NT2/D1 (cell line): ENCODE results near the gene MAN1A2.
"Not testable (repeated sequence)": the region's sequence is repeated elsewhere in the genome, so short reads cannot be mapped to it uniquely, and the experiment has no call there.

Experiments used
- DNase-seq: peaks from one replicate; pipeline ENCODE4 v3.0.0-alpha.2; 2011; ENCODE audit warnings: low read depth, low spot score
- H3K27me3 ChIP-seq: 2 replicates; pipeline ENCODE4 v1.6.0; 2011; ENCODE audit warnings: mild to moderate bottlenecking; ENCODE audit not compliant: insufficient read length, insufficient read depth
- H3K36me3 ChIP-seq: 2 replicates; pipeline ENCODE4 v1.6.1; 2011; ENCODE audit warnings: mild to moderate bottlenecking, low read length, mixed read lengths; ENCODE audit not compliant: insufficient read depth, insufficient read length
- H3K4me1 ChIP-seq: 2 replicates; pipeline ENCODE4 v1.5.1; 2011; ENCODE audit not compliant: insufficient read depth, insufficient read length
- H3K4me3 ChIP-seq: 2 replicates; pipeline ENCODE4 v1.5.1; 2011; ENCODE audit warnings: low read depth; ENCODE audit not compliant: insufficient read length
- H3K9ac ChIP-seq: 2 replicates; pipeline ENCODE4 v1.6.0; 2011; ENCODE audit warnings: low read depth; ENCODE audit not compliant: insufficient read length
- H3K9me3 ChIP-seq: 2 replicates; pipeline ENCODE4 v1.5.1; 2011; ENCODE audit warnings: mild to moderate bottlenecking, low read length; ENCODE audit not compliant: insufficient read depth
- SUZ12 ChIP-seq: IDR thresholded peaks from 2 replicates; pipeline ENCODE4 v1.6.1; 2011; ENCODE audit not compliant: insufficient read length, insufficient read depth; ENCODE audit errors: extremely low read depth
- YY1 ChIP-seq: IDR thresholded peaks from 2 replicates; pipeline ENCODE4 v1.6.1; 2011; ENCODE audit not compliant: insufficient read length, insufficient read depth
- ZNF274 ChIP-seq: IDR thresholded peaks from 2 replicates; pipeline ENCODE4 v1.6.1; 2011; ENCODE audit warnings: mild to moderate bottlenecking, low read depth, low read length

MAN1A2 gene

DNA sequence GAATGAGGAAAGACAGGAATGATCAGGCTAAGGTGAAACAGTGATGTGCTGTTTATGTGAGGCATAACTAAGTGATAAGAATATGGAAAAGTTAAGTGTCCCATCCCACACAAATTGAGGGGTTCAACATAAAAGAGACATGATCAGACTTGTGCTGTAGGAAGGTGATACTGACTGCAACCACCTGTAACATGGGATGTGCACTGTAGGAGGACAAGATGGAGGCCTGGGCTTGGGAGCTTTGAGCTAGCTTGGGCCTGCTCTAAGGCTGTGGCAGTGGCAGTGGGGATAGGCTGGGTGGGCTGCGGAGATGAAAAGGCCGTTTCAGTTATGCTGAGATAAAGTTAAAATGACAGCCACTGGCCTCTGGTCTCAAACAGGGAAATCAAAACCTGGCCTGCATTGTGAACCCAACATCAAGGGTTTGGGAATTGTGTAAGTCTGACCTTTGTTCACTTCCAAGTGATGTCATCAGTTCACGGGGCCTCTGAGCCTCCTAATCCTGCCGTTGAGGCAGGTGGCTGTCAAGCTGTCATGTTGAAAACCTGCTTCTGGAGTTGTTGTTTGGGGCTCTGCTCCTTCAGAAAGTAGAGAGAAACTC is 177.4 kb downstream of the MAN1A2 start:
- H3K9me3 ChIP-seq = no peaks in the 10 kb centered on the region
- H3K36me3 ChIP-seq = no peaks in the 10 kb centered on the region
- no peak for TF ChIP-seq ZNF274
- TF ChIP-seq YY1 = no peak
- TF ChIP-seq SUZ12 = no peak
- H3K4me3 ChIP-seq = no peak overlapping the region
- H3K27me3 ChIP-seq = no peaks in the 10 kb centered on the region
- no peak for DNase-seq
- peaks cover 5% of the 10 kb centered on the region for H3K4me1 ChIP-seq
- H3K9ac ChIP-seq = no peak overlapping the region

- DNase-seq = no peak
- TF ChIP-seq YY1 (no peak), SUZ12 (no peak), ZNF274 (no peak)
- Histone ChIP-seq H3K4me3 (no peak overlapping the region), H3K4me1 (peaks cover under 1% of the 10 kb centered on the region), H3K9ac (no peak overlapping the region), H3K27me3 (no peaks in the 10 kb centered on the region), H3K36me3 (no peaks in the 10 kb centered on the region), H3K9me3 (no peaks in the 10 kb centered on the region)
These were observed 179.2 kb downstream of the MAN1A2 start for GRCh38 chr1:117546467-117546866.

DNA sequence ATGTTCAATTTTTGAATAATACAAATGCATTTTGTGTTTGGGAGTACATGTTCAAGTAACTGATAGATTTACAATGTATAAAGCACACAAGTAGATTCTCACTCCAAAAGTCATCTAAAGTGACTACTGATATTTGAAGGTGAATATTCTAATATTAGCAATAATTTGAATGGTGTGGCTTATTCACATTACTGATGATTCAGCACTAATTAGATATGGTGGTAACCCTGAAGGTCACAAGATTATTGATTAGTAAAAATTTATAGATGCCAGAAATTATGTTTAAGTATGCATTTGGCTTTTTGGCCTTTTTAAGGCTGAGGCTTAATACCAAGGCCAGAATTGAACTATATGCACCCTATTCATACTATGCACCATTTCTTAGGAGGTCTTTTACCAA is 186.2 kb downstream of the MAN1A2 start:
- peaks cover 2% of the 10 kb centered on the region; the same call in 1 of the 2 replicates for H3K9me3 ChIP-seq
- no peaks in the 10 kb centered on the region for H3K4me1 ChIP-seq
- no peaks in the 10 kb centered on the region for H3K36me3 ChIP-seq
- no peak overlapping the region for H3K4me3 ChIP-seq
- DNase-seq = no peak
- H3K9ac ChIP-seq = no peak overlapping the region
- no peaks in the 10 kb centered on the region for H3K27me3 ChIP-seq
- no peak for TF ChIP-seq ZNF274
- no peak for TF ChIP-seq SUZ12
- no peak for TF ChIP-seq YY1

GRCh38 chr1:117555806-117556205 is 188.6 kb downstream of the MAN1A2 start:
- H3K4me1 ChIP-seq = no peaks in the 10 kb centered on the region
- no peak for DNase-seq
- no peak overlapping the region for H3K9ac ChIP-seq
- H3K27me3 ChIP-seq = no peaks in the 10 kb centered on the region
- TF ChIP-seq ZNF274 (no peak), YY1 (no peak), SUZ12 (no peak)
- no peak overlapping the region for H3K4me3 ChIP-seq
- peaks cover 19% of the 10 kb centered on the region; the same call in 1 of the 2 replicates for H3K9me3 ChIP-seq
- H3K36me3 ChIP-seq = no peaks in the 10 kb centered on the region

- TF ChIP-seq YY1 = no peak
- no peak for TF ChIP-seq SUZ12
- TF ChIP-seq ZNF274 = no peak
- Histone ChIP-seq H3K27me3 (no peaks in the 10 kb centered on the region), H3K9me3 (peaks cover 19% of the 10 kb centered on the region; the same call in 1 of the 2 replicates), H3K36me3 (no peaks in the 10 kb centered on the region), H3K4me3 (no peak overlapping the region), H3K4me1 (no peaks in the 10 kb centered on the region), H3K9ac (no peak overlapping the region)
- DNase-seq = no peak
These were observed 189.1 kb downstream of the MAN1A2 start for GRCh38 chr1:117556341-117556740.

- no peak overlapping the region for H3K4me3 ChIP-seq
- no peaks in the 10 kb centered on the region for H3K4me1 ChIP-seq
- H3K9ac ChIP-seq = no peak overlapping the region
- no peaks in the 10 kb centered on the region for H3K27me3 ChIP-seq
- TF ChIP-seq ZNF274 (no peak), SUZ12 (no peak), YY1 (no peak)
- DNase-seq = no peak
- peaks cover 19% of the 10 kb centered on the region; the same call in 1 of the 2 replicates for H3K9me3 ChIP-seq
- H3K36me3 ChIP-seq = no peaks in the 10 kb centered on the region
These were observed 189.7 kb downstream of the MAN1A2 start for GRCh38 chr1:117556976-117557375.

GRCh38 chr1:117558451-117558850 is 191.2 kb downstream of the MAN1A2 start:
- not testable (repeated sequence) for H3K36me3 ChIP-seq, H3K27me3 ChIP-seq, H3K4me1 ChIP-seq, H3K4me3 ChIP-seq, H3K9ac ChIP-seq, DNase-seq
- peaks cover 19% of the 10 kb centered on the region; the same call in 1 of the 2 replicates for H3K9me3 ChIP-seq

DNA sequence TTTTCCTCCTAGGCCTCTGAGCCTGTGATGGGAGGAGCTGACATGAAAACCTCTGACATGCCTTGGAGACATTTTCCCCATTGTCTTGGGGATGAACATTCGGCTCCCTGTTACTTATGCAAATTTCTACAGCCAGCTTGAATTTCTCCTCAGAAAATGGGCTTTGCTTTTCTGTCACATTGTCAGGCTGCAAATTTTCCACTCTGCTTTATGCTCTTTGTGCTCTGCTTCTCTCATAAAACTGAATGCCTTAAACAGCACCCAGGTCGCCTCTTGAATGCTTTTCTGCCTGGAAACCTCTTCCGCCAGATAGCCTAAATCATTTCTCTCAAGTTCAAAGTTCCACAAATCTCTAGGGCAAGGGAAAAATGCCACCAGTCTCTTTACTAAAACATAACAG is 191.9 kb downstream of the MAN1A2 start:
- Histone ChIP-seq H3K36me3 (no peaks in the 10 kb centered on the region), H3K9me3 (peaks cover 19% of the 10 kb centered on the region; the same call in 1 of the 2 replicates), H3K9ac (no peak overlapping the region), H3K4me1 (no peaks in the 10 kb centered on the region), H3K27me3 (no peaks in the 10 kb centered on the region), H3K4me3 (no peak overlapping the region)
- TF ChIP-seq SUZ12 = no peak
- TF ChIP-seq YY1 = no peak
- TF ChIP-seq ZNF274 = no peak
- no peak for DNase-seq
